IPS-NIHi7 (cell line): ENCODE measurements around the gene DIAPH2.
"Not testable (repeated sequence)": the region's sequence is repeated elsewhere in the genome, so short reads cannot be mapped to it uniquely, and the experiment has no call there.

Experiments used
- DNase-seq: peaks from one replicate; pipeline ENCODE4 v3.0.0; 2012; ENCODE audit warnings: mixed read lengths; ENCODE audit errors: extremely low spot score

DIAPH2 gene

DNA sequence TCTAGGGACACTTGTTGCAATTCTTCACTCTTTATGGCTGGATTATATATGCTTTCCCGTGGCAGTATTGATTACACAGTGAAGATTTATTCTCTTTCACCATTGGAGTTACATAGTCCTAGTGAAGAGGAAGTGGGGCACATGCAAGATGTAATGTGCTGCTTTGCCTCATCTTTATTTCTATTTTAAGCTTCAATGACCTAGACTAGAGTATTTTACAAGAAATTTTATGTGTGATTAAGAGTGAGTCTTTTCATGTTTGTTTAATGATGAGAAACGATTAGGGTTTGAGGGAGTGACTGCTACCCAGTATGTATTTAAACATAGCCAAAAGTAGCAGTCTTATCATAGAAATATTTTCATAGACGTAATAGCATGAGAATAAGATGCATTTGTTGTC is 30.8 kb downstream of the DIAPH2 start:
- no peak for DNase-seq

DNA sequence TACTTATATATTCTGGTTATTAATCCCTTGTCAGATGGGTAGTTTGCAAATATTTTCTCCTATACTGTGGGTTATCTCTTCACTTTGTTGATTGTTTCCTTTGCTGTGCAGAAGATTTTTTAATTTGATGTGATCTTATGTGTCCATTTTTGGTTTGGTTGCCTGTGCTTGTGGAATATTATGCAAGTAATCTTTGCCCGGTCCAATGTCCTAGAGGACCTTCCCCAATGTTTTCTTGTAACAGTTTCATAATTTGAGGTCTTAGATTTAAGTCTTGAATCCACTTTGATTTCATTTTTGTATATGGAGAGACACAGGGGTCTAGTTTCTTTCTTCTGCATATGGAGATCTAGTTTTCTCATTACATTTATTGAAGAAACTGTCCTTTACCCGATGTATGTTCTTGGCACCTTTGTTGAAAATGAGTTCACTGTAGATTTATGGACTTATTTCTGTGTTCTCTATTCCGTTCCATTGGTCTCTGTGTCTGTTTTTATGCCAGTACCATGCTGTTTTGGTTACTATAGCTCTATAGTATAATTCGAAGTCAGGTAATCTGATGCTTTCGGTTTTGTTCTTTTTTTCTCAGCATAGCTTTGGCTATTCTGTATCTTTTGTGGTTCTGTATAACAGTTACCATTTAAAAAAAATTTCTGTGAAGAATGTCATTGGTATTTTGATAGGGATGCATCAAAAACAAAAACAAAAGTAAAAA is 34.7 kb downstream of the DIAPH2 start:
- DNase-seq, result no peak

DNA sequence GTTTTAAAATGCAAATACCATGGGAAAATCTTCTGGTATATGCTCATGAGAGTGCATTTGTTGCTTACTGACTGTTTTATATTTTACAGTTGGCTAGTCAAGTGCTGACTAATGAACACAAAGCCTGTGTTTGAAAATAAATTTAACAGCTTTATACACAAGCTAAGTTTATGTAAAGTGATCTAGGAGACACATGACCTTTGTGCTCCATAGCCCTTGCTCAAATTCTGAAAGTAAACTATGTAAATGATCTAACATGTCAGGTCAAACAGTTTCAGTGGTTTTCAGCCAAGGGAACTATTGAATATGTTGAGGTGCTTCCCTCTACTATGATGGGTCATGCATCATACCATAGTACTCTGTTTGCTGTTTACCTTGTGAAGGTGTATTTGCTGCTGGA is 36.7 kb downstream of the DIAPH2 start:
- no peak for DNase-seq

DNA sequence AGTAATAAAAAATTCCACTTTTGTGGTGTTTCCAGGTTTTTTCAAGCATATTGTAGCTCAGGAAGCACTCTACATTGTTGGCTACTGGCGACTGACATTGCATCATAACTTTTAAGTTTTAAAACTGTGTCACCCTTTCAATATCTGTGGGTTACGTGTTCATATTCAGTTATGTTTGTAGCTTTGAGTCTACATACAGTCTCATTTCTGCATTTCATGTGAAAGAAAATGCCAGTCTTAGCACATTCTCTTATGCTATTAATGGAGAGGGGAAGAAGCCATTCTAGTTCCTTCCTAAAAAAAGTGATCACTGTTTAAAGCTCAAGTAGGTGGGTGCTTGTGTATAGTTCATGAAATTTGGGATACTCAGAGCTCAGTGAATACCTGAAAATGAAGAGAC is 38.1 kb downstream of the DIAPH2 start:
- DNase-seq, result no peak

DNA sequence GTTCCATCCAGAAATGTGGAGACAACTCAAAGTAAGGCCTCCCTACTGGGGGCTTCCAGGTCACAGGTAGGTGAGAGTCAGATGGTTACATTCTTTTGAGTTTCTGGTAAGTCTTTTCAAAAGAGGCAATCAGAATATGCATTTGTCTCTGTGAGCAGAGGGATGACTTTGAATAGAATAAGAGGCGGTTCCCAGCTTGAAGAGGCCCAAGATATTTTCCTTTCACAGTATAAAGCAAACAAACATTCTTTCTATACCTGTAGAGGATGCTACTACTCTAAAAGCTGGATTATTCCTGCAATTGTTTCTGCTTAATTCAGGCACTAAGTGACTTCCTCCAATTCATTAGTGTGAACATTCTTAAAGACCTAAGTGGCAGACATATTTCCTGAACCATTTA is 44.4 kb downstream of the DIAPH2 start:
- no peak for DNase-seq

GRCh38 chrX:96729868-96730643 is 45.4 kb downstream of the DIAPH2 start:
- DNase-seq, result no peak

DNA sequence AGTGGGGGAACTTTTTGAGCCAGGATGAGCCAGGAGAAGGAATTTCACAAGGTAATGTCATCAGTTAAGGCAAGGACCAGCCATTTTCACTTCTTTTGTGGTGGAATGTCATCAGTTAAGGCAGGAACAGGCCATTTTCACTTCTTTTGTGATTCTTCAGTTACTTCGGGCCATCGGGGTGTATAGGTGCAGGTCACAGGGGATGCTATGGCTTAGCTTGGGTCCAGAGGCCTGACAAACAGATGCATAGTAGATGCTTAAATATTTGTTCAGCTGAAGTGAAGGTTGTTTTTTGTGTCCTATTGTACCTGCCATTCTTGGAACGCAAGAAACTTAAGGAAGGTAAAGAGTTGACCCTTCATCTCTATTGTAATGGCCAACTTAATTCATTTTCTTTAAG is 46.4 kb downstream of the DIAPH2 start:
- DNase-seq, result not testable (repeated sequence)

- no peak for DNase-seq
These were observed 58.9 kb downstream of the DIAPH2 start for GRCh38 chrX:96743367-96744073.

DNA sequence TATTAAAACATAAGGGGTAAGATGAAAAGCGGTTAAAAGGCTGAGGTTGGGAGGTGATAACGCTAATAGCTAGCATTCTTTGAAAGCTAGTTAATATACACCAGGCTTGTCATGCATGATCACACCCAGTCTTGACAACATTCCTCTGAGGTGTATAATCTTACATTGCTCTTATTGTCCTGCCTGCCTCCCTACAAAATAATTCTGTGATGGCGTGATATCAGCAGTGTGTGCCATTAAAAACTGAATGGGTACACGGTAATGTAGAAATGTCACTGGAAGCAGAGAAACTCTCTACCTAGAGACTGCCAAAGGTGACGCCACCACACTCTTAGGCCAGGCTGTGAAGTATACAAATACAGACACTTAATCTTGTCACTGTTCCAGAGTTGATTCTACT is 68.1 kb downstream of the DIAPH2 start:
- DNase-seq, result no peak

- DNase-seq, result no peak
These were observed 68.6 kb downstream of the DIAPH2 start for GRCh38 chrX:96753230-96753629.

DNA sequence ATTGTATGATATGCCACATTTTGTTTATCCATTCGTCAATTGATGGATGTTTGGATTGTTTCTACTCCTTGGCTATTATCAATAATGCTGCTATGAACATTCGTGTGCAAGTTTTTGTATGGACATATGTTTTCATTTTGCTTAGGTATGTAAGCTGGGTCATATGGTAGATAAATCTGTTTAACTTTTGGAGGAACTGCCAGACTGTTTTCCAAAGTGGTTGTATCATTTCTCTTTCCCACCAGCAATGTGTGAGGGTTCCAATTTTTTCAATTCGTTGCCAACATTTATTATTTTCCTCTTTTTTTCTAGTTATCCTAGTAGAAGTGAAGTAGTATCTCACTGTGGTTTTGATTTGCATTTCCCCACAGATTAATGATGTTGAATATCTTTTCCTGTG is 71.8 kb downstream of the DIAPH2 start:
- DNase-seq, result no peak

DNA sequence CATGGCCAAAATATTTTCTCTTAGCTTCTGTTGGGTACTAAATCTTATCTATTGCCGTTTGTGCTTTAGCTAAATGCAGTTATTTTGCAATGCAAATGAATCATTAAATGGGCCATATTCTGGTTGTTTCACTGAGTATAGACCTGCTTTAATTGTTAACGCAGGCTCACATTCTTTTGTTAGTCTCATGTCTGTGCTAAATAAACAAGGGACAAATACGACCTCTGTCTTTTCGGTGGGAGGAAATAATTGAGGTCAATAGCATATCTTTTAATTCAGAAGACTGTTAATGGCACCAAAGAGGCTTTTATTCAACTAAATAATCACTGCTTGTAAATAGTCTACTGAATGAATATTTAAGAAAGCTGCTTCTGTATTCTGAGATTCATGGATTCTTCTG is 76.9 kb downstream of the DIAPH2 start:
- DNase-seq, result no peak

GRCh38 chrX:96763608-96764007 is 79.0 kb downstream of the DIAPH2 start:
- DNase-seq, result no peak

DNA sequence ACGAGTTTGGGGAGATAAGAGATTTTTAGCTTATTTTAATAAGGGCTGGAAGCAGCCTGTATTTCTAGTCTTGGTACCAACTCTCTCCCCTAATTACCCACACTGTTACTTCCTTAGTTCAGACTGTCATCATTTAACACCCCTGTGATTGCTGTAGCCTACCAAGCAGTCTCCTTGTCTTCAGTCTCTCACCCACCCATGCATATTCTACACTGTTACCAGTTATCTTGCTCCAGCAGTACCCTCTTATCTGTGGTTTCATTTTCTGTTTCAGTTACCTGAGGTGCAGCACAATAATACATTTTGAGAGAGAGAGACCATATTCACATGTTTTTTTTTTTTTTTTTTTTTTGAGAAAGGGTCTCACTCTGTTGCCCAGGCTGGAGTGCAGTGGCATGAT is 80.2 kb downstream of the DIAPH2 start:
- DNase-seq, result no peak

- no peak for DNase-seq
These were observed 85.7 kb downstream of the DIAPH2 start for GRCh38 chrX:96770315-96770714.

DNA sequence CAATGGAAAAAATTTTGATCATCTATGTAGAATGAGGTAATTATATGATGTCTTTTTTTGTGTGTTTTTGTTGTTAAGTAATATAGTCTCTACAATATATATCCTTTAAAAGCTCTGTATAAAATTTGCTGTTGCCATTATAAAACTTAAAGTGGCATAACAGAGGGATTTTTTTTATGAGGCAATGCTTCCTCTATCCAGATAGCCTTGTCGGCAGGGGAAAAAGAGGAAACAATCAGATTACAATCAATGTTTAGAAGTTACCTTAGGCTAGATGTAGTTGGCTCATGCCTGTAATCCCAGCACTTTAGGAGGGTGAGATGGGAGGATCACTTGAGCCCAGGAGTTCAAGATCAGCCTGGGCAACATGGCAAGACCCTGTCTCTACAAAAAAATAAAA is 86.8 kb downstream of the DIAPH2 start:
- DNase-seq, result no peak

- no peak for DNase-seq
These were observed 89.5 kb downstream of the DIAPH2 start for GRCh38 chrX:96774116-96774515.

DNA sequence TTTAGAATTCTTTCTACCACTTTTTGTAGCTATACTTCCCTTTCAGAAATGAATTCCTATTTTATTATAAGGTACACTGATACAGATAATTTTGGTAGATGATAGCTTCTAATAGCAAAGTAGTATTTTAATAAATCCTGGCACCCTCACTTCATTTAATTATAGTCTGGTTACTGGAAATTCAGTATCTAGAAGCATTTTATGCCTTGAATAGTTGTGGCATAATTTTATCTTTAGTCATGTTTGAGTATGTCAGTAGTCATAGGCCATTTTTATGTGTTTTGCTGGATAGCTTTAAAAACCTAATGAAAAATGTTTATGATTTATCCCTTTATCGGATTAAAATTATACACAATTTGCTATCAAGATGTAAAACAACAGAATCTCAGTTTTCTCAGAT is 92.3 kb downstream of the DIAPH2 start:
- DNase-seq, result no peak

GRCh38 chrX:96791559-96791958 is 106.9 kb downstream of the DIAPH2 start:
- no peak for DNase-seq

DNA sequence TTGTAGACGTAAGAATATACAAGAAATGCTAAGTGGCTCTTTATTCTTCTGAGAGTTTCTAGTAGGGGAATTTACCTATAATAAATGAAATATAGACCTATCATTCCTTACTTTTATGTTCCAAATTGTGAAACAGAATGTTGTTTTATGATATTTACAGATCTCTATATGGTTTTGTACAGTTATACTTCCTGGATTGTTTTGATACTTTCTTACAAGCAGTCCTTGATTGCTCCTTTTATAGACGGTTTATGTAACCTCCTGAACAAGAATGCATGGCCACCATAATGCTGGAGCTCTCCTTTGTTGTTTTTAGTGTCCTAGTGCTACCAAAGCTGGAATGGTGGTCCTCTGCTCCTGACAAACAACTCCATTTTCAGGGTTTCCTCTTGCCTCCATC is 107.4 kb downstream of the DIAPH2 start:
- no peak for DNase-seq

DNA sequence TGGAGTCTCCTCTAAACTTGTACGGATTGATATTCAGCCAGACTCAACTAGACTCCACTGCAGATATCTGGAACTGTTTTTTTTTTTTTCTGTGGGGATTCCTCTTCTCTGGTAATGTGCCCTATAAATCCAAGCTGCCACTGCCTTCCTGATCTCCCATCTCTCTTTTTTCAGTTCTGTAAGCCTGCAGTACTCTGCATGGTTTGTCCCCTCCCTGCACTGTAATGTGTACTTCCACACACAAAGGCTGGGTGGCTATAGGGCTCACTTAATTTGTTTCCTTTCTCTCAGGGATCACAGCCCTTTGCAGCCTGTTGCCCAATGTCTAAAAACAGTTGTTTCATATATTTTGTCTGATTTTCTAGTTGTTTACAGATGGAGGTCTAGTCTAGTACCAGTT is 114.3 kb downstream of the DIAPH2 start:
- no peak for DNase-seq

DNA sequence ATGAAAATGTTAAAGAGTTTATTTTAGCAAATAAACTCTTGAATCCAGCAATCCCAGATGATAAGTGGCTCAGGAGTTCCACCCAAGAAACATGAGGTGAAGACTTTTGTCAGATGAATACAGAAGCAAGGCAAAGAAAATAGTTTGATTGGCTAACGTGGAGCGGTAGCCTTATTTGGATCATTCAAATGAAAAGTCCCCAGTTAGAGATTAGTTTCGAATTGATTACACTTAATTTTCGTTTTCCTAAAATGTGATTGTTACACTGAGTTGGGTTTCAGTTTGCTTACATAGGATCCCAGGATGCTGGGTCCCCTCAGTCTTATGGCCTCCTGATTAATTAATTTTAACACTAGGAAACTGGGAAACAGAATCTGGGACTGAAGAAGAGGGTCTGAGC is 122.7 kb downstream of the DIAPH2 start:
- DNase-seq, result no peak

DNA sequence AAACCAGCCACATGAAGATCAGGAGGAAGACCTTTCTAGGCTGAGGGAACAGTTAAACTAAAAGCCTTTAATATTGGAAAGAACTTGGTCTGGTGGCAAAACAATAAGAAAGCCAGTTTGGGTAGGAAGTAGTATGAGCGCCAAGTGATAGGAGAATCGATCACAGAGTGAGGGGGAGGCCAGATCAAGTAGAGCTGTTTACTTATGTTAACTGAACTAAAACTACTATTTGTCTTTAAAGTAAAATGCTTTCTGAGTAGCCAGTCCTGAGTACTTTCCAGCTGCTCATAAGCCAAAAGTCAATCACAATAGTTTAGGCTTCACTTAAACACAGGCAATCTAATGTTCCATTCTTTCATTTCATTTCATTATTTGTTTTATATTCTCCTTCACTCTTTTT is 136.3 kb downstream of the DIAPH2 start:
- DNase-seq, result no peak
